SU-DHL-6 (cell line): ENCODE results near the gene CNPY4.

ENCODE experiments used
- H2AFZ ChIP-seq: fragments of 200-600 bp; sonication (generic); 2 replicates; pipeline ENCODE4 v1.6.1; 2014; ENCODE audit warnings: low read depth, mild to moderate bottlenecking, moderate library complexity, mixed read lengths, antibody characterized with exemption, low read length; ENCODE audit not compliant: severe bottlenecking
- H3F3A ChIP-seq: fragments of 200-600 bp; shearing (Covaris generic); 2 replicates; pipeline ENCODE4 v1.6.0; 2016; ENCODE audit warnings: antibody characterized with exemption, mild to moderate bottlenecking; ENCODE audit not compliant: insufficient read depth
- H3K27ac ChIP-seq: fragments of 200-600 bp; sonication (generic); 2 replicates; pipeline ENCODE4 v1.5.1; 2016; ENCODE audit warnings: low read depth, mild to moderate bottlenecking, low read length, moderate library complexity, mixed read lengths
- H3K27me3 ChIP-seq: fragments of 200-600 bp; sonication (generic), shearing (Covaris generic); 2 replicates; pipeline ENCODE4 v1.6.0; 2014; ENCODE audit warnings: mild to moderate bottlenecking, low read length
- H3K36me3 ChIP-seq: fragments of 200-600 bp; sonication (generic); 2 replicates; pipeline ENCODE4 v1.6.1; 2014; ENCODE audit warnings: mild to moderate bottlenecking, low read length, mixed read lengths
- H3K4me2 ChIP-seq: fragments of 300-600, 200-600 bp; shearing (Covaris generic), sonication (generic); 2 replicates; pipeline ENCODE4 v1.6.0; 2014; ENCODE audit warnings: low read length, low read depth, mild to moderate bottlenecking; ENCODE audit not compliant: poor library complexity, severe bottlenecking
- H3K4me3 ChIP-seq: fragments of 200-600 bp; sonication (generic); 2 replicates; pipeline ENCODE4 v1.5.1; 2014; ENCODE audit warnings: antibody characterized with exemption, low read length, mild to moderate bottlenecking, mixed read lengths; ENCODE audit not compliant: insufficient read depth, poor library complexity, severe bottlenecking
- H3K79me2 ChIP-seq: fragments of 200-600 bp; sonication (generic); 2 replicates; pipeline ENCODE4 v1.6.1; 2014; ENCODE audit warnings: mild to moderate bottlenecking, low read length, moderate library complexity; ENCODE audit not compliant: insufficient read depth
- H3K9ac ChIP-seq: fragments of 200-600 bp; sonication (generic); 2 replicates; pipeline ENCODE4 v1.7.0; 2014; ENCODE audit warnings: mild to moderate bottlenecking, low read length
- H3K9me2 ChIP-seq: fragments of 200-600 bp; sonication (generic); replicated peaks from 2 replicates; pipeline ENCODE4 v1.6.1; 2014; ENCODE audit warnings: low read length; ENCODE audit not compliant: insufficient read depth
- H3K9me3 ChIP-seq: fragments of 200-600 bp; sonication (generic); 2 replicates; pipeline ENCODE4 v1.6.1; 2014; ENCODE audit warnings: low read length, mixed read lengths; ENCODE audit not compliant: insufficient read depth
- H4K20me1 ChIP-seq: fragments of 200-600 bp; sonication (generic); 2 replicates; pipeline ENCODE4 v1.6.1; 2014; ENCODE audit warnings: low read depth, mild to moderate bottlenecking, antibody characterized with exemption, low read length, moderate library complexity, mixed read lengths
- EZH2phosphoT487 ChIP-seq: fragments of 200-600 bp; sonication (generic), shearing (Covaris generic); conservative IDR thresholded peaks from 2 replicates; pipeline ENCODE4 v1.6.1; 2018; ENCODE audit warnings: mild to moderate bottlenecking, antibody characterized with exemption, low read length, moderate library complexity, mixed read lengths
- TF ChIP-seq, protein P1 (sequence below): fragments of 200-600 bp; sonication (generic); IDR thresholded peaks from one replicate; pipeline ENCODE4 v1.5.1; 2017; ENCODE audit warnings: antibody characterized with exemption, mild to moderate bottlenecking, low read length, moderate library complexity; ENCODE audit not compliant: insufficient read depth, poor library complexity, severe bottlenecking

The CNPY4 gene

DNA sequence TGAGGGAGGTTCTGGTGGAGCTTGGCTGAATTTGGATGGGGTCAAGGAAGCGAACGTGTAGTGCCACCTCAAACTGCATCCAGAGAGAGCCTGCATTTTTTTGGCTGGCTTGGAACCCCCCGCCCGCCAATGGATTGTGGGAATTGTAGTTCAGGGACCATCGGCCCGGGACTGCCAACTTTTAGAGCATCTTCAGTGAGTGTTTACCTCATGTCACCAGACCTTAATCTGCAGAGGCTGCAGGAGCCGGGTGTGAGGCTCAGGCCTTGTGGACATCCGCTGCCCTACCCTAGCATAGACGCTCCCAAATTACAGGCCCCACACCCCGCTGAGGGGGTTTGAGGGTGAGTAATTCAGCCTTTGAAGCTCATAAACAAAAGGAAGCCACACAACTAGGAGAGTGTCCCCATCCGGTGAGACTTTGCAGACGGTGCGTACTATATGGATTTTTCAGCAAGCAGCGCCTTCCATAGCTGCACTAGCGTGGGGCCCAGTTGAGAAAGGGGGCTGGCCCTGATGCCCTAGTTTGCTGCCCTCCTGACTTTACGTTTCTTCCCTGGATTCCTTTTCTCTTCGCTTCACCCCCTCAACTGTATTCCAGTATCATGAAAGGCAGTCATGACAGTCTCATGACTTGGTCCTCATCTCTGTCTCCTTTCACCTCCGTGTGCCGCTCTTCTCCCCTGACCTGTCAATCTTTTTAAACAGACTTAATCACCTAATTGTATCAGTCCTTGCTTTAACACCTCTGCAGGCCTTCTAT lies 717 bp downstream of the CNPY4 start:
- H3K27ac ChIP-seq = peak overlapping the region; percentile 69
- H3K9ac ChIP-seq = peak overlapping the region; percentile 79
- H3K27me3 ChIP-seq = no peaks in the 10 kb centered on the region
- H3K36me3 ChIP-seq = no peaks in the 10 kb centered on the region
- peaks cover 20% of the 10 kb centered on the region for H3F3A ChIP-seq
- peak overlapping the region; percentile 98 for H3K4me3 ChIP-seq
- H2AFZ ChIP-seq = peak overlapping the region; percentile 52
- TF ChIP-seq EZH2phosphoT487 = no peak
- TF ChIP-seq, protein P1, sequence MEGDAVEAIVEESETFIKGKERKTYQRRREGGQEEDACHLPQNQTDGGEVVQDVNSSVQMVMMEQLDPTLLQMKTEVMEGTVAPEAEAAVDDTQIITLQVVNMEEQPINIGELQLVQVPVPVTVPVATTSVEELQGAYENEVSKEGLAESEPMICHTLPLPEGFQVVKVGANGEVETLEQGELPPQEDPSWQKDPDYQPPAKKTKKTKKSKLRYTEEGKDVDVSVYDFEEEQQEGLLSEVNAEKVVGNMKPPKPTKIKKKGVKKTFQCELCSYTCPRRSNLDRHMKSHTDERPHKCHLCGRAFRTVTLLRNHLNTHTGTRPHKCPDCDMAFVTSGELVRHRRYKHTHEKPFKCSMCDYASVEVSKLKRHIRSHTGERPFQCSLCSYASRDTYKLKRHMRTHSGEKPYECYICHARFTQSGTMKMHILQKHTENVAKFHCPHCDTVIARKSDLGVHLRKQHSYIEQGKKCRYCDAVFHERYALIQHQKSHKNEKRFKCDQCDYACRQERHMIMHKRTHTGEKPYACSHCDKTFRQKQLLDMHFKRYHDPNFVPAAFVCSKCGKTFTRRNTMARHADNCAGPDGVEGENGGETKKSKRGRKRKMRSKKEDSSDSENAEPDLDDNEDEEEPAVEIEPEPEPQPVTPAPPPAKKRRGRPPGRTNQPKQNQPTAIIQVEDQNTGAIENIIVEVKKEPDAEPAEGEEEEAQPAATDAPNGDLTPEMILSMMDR = no peak
- no peaks in the 10 kb centered on the region for H4K20me1 ChIP-seq
- H3K4me2 ChIP-seq = peak overlapping the region; percentile 73
- peaks cover 12% of the 10 kb centered on the region for H3K79me2 ChIP-seq
- no peaks in the 10 kb centered on the region for H3K9me3 ChIP-seq
- H3K9me2 ChIP-seq = no peaks in the 10 kb centered on the region

DNA sequence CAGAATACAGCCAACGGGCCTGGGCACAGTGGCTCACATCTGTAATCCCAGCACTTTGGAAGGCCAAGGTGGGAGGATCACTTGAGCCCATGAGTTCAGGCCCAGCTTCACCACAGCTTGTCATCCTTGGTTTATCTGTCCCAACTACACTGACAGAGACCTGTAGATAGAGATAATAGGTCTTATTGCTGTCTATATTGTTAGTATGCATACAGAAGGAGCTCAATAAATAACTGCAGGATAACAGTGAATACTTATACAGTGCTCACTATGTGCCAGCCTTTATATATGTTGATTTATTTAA lies 1.3 kb downstream of the CNPY4 start:
- TF ChIP-seq, protein P1 = no peak
- TF ChIP-seq EZH2phosphoT487 = no peak
- Histone ChIP-seq H3K27ac (peak overlapping the region; percentile 69), H3F3A (peaks cover 20% of the 10 kb centered on the region), H3K4me2 (peak overlapping the region; percentile 73), H2AFZ (no peak overlapping the region), H3K27me3 (no peaks in the 10 kb centered on the region), H3K4me3 (peak overlapping the region; percentile 98), H3K9me2 (no peaks in the 10 kb centered on the region), H3K79me2 (peaks cover 17% of the 10 kb centered on the region), H4K20me1 (no peaks in the 10 kb centered on the region), H3K9ac (peak overlapping the region; percentile 79), H3K36me3 (no peaks in the 10 kb centered on the region), H3K9me3 (no peaks in the 10 kb centered on the region)

DNA sequence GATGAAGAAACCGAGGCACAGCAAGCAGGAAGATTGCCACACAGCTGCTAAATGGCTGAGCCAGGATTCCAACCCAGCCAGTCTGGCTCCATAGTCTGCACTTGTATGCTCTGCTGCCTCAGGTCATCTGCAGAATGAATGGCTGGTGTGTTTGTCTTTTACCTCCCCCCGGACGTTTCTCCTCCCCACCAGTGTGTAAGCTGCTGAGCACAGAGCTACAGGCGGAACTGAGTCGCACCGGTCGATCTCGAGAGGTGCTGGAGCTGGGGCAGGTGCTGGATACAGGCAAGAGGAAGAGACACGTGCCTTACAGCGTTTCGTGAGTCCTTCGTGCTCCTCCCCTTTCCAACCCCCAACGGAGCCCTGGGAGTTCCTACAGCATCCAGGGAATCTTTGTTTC lies 2.6 kb downstream of the CNPY4 start:
- H3K4me3 ChIP-seq = no peak overlapping the region
- H3K27ac ChIP-seq = no peak overlapping the region
- no peaks in the 10 kb centered on the region for H3K36me3 ChIP-seq
- no peak overlapping the region for H2AFZ ChIP-seq
- peaks cover 24% of the 10 kb centered on the region for H3K79me2 ChIP-seq
- no peaks in the 10 kb centered on the region for H3K9me3 ChIP-seq
- no peak for TF ChIP-seq EZH2phosphoT487
- TF ChIP-seq, protein P1 = no peak
- H3K9me2 ChIP-seq = no peaks in the 10 kb centered on the region
- H3K9ac ChIP-seq = no peak overlapping the region
- no peaks in the 10 kb centered on the region for H3K27me3 ChIP-seq
- H3F3A ChIP-seq = peaks cover 27% of the 10 kb centered on the region
- no peak overlapping the region for H3K4me2 ChIP-seq
- no peaks in the 10 kb centered on the region for H4K20me1 ChIP-seq
